Activated CD8-positive, alpha-beta memory T cell treated with anti-CD3 and anti-CD28 coated beads, Interleukin-2, amount 50 U/mL, for 1 hour (primary cell): Measurements from ENCODE around the gene PRKAR1B.
"Not testable (repeated sequence)": the region's sequence is repeated elsewhere in the genome, so short reads cannot be mapped to it uniquely, and the experiment has no call there.

Source experiments
- DNase-seq: peaks from one replicate; pipeline ENCODE4 v3.0.0-alpha.2; 2020; ENCODE audit errors: extremely low read depth

The PRKAR1B gene

DNA sequence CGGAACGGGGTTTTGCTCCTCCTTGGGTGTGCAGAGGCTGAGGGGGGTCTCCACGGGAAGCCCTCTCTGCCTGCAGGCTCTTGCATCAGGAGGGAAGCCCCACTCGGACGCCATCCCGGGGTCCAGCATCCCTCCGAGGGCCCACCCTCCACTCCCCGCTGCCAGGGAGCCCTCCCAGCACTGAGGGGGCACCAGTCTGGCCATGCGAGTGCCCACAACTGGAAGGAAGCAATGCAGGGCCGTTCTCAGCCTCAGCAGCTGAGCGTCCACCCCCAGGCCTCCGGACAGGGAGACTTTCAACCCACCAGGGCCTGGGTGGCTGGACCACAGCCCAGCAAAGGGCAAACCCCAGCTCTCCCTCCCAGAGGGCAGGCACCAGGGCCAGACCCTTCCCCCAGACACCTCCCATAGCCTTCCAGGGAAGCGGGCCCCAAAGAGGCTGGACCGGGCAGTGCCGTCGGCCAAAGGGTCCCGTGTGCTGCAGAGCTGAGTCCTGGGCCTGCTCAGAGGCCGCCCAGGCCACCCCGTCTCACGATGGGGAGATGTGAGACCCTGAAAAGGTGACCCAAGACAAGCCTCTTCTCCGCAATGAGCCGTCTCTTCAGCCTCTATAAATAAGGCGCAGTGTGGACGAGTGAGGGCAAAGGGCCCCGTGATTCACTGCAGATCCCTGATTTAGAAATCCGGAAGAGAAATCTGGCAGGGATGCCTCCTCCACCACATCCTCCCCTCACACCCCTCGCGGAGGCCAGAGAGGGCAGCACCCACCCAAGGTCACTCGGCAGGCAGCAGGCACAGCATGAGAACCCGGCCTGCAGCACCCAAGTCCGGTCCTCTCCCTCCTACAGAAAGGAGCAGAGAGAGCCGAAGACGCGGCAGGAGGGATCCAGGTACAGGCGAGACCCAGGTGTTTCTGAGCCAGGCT is 82.4 kb downstream of the PRKAR1B start:
- no peak for DNase-seq

DNA sequence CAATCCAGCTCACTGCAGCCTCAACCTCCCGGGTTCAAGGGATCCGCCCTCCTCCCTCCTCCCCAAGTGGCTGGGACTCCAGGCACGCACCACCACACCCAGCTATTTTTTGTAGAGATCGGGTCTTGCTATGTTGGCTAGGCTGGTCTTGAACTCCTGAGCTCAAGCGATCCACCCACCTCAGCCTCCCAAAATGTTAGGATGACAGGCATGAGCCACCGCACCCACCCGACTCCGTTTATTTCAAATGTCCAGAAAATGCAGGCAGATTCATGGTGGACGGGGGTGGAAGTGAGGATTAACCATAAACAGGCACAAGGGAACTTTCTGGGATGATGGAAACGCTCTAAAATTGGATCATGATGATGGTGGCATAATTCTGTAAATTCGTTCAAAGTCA is 85.1 kb downstream of the PRKAR1B start:
- no peak for DNase-seq

DNA sequence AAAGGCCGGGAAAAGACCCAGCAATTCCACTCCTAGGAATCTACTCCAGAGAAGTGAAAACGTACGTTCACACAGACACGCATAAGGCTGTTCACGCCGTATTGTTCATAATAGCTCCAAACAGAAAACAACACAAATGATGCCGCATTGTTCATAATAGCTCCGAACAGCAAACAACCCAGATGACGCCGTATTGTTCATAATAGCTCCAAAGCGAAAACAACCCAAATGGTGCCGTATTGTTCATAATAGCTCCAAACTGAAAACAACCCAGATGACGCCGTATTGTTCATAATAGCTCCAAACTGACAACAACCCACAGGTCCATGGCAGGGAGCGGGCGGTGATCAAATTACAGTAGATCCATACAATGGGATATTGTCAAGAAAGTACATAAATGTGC is 85.8 kb downstream of the PRKAR1B start:
- DNase-seq, result no peak

DNA sequence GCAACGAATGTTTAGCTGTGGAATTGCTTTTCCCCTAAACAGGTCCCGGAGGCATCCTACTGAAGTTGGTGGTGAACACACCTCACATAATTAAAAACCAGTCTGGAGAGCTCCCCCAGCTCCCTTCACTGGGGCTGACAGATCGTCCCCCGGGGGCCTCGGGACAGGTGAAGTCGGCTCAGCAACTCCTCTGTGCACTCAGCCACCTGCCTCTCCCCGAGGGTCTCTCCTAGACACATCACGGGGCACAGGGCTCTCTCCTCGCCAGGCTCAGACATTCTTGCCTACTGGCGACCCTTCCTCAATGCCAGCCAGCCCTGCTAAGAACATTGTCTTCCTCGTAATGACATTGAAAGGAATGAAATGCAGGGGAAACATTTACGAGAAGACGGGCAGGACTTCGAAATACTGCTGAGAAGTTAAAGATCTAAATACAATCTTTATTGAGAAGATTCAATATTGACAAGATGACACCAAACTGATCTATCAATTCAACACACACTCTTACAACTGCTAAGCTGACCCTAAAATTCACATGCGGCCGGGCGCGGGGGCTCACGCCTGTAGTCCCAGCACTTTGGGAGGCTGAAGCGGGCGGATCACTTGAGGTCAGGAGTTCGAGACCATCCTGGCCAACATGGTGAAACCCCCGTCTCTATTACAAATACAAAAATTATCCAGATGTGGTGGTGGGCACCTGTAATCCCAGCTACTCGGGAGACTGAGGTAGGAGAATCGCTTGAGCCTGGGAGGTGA is 88.6 kb downstream of the PRKAR1B start:
- no peak for DNase-seq

DNA sequence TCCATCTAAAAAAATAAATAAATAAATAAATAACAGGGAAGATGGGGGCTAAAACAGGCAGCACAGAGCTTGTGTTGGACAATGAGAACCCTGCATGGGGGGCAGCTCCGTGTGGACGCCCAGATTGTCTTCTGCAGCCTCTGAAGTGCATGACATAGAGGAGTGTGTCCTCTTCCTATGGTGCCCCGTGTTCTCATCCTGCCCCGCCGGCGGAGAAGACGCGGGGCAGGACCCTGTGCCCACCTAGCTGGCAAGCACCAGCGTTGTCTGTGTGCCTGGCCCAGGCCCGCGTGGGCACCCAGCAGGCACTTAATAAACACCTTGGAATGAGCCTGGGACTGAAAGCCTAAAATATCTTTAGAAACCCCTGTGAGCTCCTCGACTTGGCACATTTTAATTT is 89.3 kb downstream of the PRKAR1B start:
- no peak for DNase-seq

DNA sequence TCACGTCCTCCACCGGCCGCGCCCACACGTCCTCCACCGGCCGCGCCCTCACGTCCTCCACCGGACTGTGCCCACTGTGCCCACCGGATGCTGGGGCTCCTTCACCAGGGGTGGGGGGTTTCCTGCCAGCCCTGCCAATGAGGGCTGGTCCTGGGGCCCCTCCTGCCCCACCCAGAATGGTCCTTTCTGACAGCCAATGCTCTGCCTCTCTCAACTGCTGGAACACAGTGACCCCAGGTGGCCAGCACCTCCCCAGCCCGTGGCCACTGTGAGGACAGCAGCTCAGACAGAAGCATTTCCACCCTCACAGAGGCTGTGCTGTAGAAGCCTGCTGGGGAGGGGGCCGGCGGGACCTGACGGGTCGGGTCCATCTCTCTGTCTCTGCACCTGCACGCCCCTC is 90.7 kb downstream of the PRKAR1B start:
- no peak for DNase-seq

DNA sequence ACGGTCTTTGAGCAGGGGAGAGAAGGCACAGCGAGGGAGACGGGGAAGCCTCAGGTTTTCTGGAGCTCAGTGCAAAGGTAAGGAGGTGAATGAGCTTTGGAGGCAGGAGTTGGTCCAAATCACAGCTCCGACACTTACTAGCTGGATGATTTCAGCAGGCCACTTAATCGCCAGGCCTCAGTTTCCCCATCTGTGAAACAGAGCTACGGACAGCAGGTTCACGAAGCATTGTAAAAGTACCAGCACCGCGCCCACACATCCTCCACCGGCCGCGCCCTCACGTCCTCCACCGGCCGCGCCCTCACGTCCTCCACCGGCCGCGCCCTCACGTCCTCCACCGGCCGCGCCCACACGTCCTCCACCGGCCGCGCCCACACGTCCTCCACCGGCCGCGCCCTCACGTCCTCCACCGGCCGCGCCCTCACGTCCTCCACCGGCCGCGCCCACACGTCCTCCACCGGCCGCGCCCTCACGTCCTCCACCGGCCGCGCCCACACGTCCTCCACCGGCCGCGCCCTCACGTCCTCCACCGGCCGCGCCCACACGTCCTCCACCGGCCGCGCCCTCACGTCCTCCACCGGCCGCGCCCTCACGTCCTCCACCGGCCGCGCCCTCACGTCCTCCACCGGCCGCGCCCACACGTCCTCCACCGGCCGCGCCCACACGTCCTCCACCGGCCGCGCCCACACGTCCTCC is 91.2 kb downstream of the PRKAR1B start:
- not testable (repeated sequence) for DNase-seq

DNA sequence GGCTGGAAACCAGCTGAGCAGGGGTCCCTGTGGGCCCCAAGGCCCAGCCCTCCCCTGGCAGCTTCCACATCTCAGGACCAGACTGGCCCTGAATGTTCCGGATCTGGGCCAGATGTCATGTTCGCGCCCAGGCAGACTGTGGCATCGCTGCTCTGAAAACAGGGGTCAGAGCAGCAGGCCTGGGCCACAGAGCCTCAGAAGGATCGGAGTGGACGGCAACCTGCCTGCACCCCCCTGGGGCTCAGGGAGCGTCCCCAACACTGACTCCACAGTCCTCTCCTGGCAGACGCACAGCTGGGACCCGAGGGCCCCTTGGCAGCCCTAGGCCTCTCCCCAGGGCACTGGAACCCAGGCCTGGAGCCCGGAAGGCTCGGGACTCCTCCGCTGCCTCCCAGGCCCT is 91.9 kb downstream of the PRKAR1B start:
- no peak for DNase-seq

DNA sequence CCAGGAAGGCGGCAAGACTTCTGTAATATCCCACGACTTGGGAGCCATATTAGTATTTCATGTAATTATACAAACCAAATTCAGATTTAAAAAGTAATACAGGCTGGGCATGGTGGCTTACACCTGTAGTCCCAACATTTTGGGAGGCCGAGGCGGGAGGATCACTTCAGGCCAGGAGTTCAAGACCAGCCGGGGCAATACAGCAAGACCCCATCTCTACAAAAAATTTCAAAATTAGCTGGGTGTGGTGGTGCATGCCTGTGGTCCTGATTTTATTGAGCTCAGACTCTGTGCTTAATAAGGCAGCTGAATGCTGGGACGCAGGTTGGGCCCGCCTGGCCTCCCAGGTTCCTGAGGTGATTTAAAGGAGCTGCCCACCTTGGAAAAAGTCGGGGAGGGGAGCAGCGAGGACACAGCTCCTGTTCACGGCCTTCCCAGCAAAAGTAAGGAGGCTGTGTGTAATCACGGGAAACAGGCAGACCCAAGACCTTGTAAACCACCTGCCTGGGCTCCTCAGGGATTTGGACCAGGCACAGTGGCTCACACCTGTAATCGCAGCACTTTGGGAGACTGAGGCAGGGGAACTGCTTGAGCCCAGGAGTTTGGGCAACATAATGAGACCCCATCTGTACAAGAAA is 93.6 kb downstream of the PRKAR1B start:
- DNase-seq, result no peak

DNA sequence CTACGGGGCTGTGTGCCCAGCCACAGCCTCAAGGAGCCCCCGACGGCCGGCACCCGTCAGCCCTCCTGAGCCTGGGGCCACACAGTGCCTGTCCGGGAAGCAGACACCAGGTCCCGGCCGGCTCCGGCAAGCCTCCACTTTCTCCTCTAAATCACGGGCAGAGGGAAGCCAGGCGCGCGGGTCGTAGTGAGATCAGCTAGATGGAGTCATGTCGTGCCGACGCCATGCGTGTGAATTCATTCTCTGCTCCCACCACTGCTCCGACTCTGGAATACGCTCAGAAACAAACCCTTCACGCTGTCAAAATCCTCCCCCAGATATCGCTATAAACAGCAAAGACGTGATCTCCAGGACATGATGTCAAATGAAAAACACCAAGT is 94.3 kb downstream of the PRKAR1B start:
- DNase-seq, result no peak

DNA sequence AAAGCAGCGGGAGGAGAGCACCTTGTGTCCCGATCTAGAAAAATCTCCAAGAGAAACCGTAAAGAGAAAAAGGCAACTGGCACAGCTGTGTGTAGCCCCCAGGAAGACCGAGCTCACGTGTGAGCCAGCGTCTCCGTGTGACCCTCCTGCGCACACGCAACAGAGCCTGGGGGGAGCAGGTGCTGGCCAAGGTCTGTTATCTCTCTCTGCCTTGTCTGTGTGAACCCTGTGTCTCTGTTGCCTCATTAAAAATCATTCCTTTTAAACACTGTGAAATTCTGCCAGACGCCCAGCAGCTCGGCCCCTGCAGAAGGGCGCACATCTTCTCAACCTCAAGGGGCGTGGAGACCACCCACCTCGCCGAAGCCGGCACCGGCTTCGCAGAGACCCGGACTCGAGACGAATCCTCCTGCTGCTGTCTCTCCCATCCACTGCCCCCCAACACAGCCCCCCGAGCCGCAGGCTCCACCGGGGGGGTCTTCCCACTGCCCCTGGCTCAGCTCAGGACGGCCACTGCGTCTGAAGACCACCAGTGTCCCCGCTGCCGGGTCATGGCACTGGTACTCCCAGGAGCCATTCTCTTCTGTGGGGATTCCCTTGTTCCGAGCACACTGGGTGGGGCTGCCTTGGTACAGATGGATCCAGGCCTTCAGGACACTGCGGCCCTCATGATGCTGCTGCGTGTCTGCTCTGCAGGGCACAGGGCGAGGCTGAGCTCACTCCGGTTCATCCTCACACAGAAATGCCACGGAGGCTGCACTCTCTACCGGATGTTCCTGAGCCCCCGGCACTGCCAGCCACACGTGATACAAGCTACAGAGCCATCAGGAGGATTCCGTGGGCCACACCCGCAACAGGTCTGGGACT is 94.9 kb downstream of the PRKAR1B start:
- DNase-seq, result no peak

DNA sequence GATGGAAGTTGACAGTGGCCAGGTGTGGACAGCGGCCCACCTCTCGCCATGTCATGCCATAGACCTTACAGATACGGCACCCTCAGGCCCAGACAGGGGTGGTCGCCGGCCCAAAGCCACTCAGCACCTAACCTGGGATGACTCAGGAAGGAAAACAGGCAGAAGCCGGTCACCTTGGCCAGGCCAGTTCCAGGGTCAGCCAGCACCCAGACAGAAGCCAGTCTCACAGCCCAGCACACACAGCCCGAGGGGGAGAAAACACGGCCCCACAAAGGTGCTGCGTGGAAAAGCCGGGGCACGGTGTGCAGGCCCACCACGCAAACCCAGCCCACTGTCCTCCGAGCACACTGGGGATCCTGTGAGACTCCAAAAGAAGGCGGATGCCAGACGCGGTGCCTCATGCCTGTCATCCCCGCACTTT is 95.8 kb downstream of the PRKAR1B start:
- no peak for DNase-seq

DNA sequence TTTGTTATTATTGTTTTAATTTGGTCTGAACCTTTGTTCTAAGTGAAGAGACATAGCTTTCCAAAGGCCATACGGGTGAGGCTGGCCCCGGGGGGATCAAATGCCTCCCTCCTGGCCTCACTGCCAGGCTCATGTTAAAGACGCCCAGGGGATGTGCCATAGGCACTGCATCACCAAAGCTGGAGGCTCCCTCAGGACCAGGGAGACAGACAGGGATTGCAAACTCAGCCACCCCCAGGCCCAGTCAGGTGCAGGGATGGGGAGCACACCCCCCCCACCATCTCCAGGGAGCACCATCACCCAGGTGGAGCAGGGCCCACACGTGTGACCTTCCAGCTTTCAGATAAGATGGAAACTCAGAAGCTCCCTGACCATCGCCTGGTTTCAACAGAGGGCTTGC is 96.5 kb downstream of the PRKAR1B start:
- DNase-seq, result no peak

DNA sequence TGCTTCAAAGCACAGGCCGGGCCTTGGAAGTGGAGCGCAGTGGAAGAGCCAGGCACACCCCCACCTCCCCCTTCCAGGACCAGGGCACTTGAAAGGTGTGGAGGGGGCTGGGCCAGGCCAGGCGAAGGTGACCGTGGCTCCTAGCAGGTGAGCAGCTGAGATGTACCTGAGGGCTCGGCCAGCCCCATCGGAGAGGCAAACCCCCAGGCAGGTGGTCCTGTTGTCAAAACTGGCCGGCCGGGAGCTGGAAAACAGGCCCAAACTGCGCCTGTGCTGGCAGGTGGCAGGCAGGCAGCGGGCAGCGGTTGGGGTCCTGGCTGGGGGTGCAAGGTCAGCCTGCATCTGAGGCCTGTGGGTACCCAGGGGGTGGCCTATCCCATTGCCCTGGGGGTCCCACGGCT is 97.0 kb downstream of the PRKAR1B start:
- DNase-seq, result no peak

DNA sequence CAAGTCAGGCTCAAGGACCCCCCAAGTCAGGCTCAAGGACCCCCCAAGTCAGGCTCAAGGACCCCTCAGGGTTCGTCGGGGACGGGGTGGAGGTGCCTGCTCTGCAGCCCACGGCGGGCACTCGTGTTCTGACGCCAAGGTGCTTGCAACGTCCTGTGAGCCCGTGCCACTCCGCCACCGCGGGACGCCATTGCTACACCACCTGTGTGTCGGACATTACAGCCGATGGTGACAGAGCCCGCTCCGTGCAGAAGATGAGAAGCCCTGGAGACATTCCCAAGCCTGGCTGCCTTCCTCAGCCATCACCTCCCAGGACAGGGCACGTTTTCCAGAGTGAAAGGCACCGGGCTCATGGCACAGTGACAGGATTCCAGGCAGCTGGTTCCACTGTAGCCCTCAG is 98.3 kb downstream of the PRKAR1B start:
- no peak for DNase-seq

DNA sequence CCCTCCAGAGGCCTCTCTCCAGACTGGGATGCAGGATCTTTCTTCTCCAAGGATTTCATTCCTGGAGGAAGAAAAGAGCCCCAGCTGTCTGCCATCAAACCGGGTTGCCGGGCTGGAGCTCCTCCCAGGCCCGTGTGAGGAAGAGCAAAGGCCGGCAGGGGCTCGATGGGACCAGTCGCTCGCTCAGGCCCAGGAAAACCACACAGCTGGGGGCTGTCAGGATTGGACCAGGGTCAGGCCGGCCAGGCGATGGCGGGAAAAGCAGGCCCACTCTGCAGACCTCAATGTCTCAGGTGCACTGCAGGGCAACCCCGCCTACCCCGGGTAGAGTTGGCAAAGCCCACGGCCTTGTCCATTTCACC is 98.7 kb downstream of the PRKAR1B start:
- no peak for DNase-seq

DNA sequence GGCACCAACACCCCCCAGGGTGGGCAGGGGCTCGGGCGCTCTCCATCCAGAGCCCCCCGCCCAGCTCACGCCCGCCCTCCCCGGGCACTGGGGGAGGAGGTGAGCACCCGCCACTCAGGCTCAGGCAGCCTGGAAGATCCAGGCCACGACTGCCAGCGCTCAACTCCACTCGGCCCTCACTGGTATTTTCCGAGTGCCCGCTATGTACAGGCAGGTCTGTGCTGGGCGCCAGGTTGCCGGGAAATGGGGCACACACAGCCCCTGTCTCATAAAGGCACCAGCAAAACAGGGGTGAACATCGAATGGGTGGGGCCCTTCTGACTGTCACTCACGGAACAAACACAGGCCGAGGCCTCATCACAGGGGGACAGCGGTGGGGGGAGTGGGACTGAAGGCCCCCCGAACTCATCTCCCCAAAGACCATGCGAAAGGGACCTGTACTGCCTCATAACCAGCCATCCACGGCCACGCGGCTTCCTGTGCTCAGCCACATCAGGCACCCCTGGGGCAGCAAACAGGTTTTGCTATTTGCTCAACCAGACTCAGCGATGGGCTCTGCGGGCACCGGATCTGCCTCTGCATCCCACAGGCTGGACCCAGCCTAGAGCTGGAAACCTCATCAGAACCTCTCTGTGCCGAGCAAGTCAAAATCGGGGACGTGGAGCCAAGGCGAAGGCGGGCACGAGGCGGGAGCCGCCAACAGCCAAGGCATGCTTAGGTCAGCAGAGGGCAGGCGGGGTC is 99.2 kb downstream of the PRKAR1B start:
- DNase-seq, result no peak

DNA sequence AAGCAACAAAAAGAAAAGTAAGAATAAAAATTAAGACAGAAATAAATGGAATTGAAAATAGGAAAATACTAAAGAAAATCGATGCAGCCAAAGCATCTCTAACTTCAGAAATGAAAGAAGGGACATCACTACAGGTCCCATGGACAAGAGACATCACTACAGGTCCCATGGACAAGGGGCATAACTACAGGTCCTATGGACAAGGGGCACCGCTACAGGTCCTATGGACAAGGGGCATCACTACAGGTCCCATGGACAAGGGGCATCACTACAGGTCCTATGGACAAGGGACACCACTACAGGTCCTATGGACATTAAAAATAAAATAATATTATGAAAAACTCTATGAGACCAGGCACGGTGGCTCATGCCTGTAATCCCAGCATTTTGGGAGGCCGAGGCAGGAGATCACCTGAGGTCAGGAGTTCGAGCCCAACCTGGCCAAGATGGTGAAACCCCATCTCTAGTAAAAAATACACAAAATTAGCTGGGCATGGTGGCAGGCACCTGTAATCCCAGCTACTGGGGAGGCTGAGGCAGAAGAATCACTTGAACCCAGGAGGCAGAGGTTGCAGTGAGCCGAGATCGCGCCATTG is 101.6 kb downstream of the PRKAR1B start:
- DNase-seq, result no peak

DNA sequence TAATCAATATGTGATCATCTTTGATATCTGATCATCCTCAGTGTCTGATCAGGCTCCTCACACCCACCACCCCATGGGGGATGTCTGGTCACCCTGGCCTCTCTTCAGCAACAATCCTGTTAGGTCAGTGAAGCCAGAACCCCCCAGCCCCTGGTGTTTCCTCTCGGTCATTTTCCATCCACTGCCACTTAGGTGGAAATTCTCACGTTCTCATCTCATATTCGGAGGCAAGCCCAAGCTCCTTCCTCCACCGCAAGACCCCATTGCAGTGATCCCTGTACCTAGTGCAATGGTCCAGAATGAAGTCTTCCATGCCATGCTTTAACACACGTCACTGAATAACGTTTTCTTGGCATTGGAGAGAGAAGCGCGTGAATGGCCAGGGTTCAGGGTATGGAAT is 103.6 kb downstream of the PRKAR1B start:
- DNase-seq, result no peak
